GM19438 (cell line): ENCODE results near the gene ZNF853.
"Not testable (repeated sequence)": the region's sequence is repeated elsewhere in the genome, so short reads cannot be mapped to it uniquely, and the experiment has no call there.

Experiments
- ATAC-seq: cut with Tn5 transposase; IDR thresholded peaks from one replicate; pipeline ENCODE4 v1.9.1; 2021; ENCODE audit warnings: low read depth; ENCODE audit not compliant: unreplicated experiment

Gene ZNF853

DNA sequence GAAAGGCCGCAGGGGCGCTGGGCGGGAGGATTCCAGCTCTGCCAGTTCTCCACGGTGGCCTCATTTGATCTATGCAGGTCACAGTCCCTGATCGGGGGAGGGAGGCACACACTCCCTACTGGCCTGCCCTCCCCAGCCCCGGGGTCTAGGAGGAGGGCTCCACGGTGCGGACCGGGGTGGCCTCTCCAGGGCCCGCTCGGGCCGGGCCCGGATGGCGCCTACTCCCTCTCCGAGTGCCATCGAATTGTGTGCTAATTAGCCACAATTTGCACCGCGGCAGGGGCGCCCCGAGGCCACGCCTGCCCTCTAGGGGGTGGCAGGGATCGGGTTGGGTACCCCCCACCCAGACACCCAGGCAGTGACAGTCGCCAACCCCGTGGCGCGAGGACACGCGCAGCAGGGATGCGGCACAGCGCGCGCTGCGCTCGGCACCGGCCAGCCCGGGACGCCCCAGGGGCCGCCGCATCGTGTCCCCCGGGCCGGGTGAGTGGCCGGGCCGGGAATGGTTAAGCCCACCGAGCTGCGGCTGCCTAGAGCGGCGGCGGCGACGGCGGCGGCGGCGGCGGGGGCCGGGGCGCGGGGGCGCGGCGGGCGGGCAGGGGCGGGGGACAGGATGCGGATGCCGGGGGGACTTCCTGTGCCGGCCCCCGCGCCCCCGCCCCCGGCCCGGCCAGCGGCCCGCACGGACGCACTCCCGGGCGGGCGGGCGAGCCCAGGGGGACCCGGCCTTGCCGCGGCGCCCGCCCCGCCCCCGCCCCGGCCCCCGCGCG is at the start of gene ZNF853:
TSS of gene ZNF853 (plus strand) at position 658 of the 770 bp plus-strand sequence. CDS start 565 bp downstream, outside the sequence.
- ATAC-seq = no peak

DNA sequence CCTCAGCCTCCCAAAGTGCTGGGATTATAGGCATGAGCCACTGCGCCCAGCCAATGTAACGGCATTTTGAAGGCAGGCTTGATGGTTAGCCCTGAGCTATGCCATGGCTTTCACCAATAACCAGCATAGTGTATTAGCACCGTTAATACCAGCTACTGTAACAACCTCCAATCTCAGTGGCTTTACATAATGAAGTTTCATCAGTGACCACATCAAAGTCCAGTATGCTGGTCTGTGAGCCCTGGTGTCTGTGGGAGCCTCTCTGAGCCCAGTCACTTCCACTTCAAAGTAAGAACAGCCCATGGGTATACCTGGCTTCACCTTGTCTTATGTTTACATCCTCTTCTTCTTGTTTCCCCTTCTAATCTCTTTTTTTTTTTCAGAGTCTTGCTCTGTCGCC is 49.8 kb upstream of the ZNF853 start:
- ATAC-seq = no peak

DNA sequence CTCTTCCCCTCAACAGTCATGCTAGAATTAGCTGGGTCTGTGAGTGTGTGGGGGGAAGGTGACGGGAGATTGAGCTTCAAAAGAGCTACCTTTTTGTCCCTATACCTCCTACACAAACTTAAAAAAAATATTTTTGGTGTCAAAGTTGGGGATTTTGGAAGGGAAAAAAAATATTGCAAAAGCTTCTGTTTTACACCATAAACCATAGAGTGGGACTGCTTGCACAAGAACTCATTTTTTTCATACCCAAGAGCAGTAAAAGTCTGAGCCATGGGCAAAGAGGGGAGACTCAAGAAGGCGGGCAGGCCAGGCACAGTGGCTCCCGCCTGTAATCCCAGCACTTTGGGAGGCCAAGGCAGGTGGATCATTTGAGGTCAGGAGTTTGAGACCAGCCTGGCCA is 47.5 kb upstream of the ZNF853 start:
- ATAC-seq = no peak

DNA sequence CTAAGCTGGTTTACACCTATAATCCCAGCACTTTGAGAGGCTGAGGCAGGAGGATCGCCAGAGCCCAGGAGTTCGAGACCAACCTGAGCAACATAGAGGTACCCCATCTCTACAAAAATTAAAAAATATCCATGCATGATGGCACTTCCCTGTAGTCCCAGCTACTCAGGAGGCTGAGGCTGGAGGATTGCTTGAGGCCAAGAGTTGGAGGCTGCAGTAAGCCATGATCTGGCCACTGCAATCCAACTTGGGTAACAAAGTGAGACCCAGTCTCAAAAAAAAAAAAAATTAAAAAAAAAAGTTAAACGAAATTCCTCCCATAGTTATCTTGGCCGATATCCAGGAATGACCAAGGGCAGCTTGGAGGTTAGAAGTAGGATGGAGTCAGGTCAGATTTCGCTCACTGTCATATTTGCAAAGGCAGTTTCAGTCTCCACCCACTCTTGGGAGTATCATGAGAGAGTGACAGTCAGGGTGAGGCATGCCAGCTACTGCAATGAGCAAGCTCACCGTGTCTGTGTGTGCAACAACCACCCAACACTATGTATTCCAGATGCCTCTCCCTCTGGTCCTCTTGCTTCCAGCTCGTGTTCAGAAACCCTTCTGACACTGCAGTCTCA is 44.1 kb upstream of the ZNF853 start:
- no peak for ATAC-seq

DNA sequence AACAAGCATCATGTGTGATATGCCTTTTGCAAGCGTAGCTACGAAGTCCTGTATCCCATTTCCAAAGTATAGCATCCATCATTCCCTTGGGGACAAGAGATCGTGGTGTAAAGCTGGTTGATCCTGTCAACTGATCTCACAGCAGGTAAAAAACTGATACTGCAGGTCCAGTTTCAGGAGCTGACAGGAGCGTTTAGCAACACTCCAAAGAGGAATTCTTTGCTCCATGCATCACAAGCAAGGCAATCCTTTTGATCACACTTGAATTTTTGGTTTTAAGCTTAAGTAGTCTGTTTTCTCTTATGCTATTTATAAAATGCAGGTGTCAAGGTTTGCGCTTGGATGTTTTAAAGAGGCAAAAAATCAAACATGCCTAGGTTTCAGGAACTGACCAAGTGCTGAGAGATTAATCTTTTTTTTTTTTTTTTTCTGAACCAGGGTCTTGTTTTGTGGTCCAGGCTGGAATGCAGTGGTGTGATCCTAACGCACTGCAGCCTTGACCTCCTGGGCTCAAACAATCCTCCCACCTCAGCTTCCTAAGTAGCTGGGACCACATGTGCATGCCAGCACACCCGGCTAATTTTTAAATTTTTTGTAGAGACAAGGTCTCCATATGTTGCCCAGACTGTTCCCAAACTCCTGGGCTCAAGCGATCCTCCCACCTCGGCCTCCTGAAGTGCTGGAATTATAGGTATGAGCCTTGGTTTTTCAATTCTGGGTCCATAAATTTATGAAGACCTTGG is 40.0 kb upstream of the ZNF853 start:
- no peak for ATAC-seq

DNA sequence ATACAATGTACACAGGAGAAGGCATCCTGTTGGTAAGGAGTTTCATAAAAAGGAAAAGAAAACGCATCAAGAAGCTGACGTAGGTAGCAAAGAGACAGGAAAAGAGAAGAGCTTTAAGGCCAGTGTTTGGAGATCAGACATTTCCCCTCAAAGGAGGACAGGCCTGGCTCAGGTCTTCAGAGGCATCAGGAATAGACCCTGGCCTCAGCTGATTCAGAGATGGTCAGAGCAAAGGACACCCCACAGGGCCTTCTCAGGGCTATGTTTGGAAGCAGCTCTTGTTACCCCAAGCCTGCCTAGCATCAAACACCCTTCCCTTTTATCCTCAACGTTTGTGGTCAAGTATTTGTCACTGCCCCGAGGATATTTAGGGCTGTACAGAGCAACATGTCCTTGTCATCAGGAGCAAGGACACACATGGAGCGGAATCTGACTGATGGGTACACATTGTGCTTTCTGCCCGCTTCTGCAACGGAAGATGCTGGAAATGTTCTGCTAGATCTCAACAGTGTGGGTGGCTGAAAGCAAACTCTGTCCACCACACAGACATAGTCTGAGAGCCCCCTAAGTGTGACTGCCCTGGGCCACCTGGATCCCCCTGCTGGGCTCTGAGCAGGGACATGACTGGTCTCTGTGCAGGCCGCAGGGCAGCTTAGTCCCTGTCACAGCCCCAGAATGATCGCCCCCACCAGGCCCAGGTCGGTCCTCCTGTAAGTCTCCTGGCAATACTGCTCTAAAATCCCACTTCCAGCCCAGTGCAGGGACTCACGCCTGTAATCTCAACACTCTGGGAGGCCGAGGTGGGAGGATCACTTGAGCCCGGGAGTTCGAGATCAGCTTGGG is 39.2 kb upstream of the ZNF853 start:
- ATAC-seq = no peak

DNA sequence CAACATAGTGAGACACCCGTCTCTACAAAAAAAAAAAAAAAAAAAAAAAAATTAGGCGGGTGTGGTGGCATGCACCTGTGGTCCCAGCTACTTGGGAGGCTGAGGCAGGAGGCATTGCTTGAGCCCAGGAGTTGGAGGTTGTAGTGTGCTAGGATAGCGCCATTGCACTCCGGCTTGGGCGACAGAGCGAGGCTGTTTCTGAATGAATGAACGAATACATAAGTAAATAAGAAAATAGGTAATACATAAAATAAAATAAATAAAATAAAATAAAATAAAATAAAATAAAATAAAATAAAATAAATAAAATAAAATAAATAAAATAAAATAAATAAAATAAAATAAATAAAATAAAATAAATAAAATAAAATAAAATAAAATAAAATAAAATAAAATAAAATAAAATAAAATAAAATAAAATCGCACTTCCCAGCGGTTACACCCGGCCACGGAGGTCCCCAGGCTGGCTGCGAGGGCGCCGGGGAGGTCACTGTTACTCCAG is 38.5 kb upstream of the ZNF853 start:
- not testable (repeated sequence) for ATAC-seq

DNA sequence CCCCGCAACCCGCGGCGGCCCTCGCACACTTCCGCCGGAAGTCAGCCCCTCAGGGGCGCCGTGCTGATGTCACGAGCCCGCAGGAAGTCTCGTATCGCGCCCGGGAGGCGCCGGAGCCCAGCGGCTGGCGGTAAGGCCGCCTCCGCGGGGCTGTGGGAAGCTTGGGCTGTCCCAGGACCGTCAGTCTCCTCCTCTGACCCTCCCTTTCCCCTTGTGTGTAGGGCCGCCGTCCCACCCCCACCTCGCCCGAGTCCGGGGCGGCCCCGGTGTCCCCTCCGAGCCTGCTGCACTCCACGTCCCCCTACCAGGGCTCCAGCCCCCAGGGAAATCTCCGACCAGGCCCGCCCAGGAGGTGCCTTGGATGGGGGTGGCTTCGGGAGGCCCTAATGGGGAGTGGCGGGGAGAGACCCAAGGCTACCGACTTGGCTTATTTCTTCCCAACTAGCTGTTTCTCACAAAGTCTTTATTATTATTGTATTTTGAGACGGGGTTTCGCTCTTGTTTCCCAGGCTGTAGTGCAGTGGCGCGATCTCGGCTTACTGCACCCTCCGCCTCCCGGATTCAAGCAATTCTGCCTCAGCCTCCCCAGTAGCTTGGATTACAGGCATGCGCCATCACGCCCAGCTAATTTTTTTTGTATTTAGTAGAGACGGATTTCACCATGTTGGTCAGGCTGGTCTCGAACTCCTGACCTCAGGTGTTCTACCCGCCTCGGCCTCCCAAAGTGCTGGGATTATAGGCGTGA is 37.9 kb upstream of the ZNF853 start, which contains the start of gene ZDHHC4:
TSS of gene ZDHHC4 (plus strand) at position 86 of the 745 bp plus-strand sequence. CDS start 3,108 bp downstream, outside the sequence.
- ATAC-seq = peak; percentile 97

DNA sequence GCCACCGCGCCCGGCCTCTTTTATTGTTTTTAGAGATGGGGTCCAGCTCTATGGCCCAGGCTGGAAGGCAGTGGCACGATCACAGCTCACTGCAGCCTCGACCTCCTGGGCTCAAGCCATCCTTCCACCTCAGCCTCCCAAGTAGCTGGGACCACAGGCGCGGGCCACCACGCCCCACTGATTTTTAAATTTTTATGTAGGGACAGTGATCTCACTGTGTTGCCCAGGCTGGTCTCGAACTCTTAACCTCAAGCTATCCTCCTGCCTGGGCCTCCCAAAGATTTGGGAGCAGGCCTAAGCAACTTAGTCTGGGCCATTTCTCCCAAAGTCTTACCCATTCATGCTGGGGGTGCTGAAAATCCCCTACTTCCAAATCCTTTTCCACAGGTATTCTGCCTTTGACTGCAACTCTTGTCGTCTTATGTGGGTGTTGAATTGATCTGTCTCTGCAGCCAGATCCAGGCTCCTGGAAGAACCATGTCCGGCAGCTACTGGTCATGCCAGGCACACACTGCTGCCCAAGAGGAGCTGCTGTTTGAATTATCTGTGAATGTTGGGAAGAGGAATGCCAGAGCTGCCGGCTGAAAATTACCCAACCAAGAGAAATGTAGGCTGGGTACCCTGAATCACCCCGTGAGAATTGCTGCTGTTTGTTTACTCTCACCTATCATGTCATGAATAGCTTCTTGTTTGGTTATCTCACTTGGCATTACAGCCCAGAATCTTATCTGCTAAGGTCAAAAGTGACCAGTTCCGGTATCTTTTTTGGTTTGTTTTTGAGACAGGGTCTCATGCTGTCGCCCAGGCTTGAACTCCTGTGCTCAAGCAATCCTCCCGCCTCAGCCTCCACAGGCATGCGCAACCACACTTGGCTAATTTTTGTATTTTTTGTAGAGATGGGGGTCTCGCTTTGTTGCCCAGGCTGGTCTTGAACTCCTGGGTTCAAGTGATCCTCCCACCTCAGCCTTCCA is 37.0 kb upstream of the ZNF853 start:
- ATAC-seq = no peak

DNA sequence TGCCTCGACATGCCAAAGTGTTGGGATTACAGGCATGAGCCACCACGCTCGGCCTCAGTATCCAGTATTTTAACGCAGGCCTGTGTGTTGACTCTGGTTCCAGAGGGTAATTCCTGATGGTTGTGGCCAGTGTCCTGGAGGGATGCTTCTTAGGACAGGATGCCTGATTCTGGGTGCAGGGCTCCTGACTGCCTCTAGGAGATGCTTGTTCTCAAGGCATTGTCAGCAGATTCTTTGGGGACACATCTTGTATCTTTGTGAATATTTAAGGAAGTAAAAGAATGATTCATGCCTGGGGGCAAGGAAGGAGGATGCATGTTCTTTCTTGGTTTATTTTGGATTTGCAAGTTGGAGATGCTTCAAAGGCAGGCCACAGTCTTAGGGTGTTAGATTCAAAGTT is 36.0 kb upstream of the ZNF853 start:
- ATAC-seq = no peak

DNA sequence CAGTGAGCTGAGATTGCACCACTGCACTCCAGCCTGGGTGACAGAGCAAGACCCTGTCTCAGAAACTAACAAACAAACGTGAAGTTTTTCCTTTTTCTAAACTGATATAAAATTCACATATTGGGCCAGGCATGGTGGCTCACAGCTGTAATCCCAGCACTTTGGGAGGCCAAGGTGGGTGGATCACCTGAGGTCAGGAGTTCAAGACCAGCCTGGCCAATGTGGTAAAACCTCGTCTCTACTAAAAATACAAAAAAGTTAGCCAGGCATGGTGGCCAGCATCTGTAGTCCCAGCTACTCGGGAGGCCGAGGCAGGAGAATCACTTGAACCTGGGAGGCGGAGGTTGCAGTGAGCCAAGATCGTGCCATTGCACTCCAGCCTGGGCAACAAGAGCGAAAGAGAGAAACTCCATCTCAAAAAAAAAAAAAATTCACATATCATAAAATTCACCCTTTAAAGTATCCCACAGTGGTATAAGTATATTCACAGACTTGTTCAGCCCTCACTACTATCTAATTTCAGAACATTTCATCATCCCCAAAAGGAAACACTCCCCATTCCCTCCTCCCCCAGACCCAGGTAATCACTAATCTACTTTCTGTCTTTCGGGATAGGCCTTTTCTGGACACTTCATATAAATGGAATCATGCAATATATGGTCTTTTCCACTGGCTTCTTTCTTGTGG is 29.5 kb upstream of the ZNF853 start:
- not testable (repeated sequence) for ATAC-seq

DNA sequence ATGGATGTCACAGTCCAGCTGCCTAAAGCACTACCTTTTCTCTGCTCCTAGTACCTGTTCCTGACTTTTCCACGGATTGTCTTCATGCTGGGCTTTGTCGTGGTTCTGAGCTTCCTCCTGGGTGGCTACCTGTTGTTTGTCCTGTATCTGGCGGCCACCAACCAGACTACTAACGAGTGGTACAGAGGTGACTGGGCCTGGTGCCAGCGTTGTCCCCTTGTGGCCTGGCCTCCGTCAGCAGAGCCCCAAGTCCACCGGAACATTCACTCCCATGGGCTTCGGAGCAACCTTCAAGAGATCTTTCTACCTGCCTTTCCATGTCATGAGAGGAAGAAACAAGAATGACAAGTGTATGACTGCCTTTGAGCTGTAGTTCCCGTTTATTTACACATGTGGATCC is 26.8 kb upstream of the ZNF853 start:
- ATAC-seq = no peak

DNA sequence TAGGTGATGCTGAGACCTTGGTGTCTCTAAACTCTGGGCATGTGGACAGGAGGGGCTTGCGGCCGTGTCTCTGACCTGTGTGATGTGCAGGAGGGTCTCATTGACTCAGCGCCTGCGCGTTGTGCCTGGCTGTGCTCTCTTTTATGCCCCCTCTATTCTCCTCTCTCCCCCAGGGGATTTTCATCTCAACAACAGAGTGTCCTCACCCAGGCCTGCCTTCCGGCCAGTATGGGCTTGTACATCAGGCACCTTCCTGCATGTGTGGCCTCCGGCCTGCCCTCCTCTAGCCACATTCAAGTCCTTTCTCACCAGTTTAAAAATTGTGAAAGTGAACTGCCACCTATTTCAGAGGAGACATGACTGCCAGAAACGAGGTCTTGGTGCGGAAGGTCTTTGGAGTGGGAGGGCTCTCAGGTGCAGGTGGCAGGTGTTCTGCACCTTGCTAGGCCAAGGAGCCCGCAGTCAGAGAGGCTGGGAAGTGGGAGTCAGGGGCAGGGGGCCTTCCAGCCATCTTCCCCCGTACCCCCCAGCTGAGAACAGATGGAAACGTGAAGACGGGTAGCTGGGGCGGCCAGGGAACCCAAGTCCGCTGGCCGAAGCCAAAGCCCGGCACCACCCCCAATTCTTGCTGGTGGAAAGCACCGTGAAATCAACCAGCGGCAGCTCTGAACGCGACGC is 26.1 kb upstream of the ZNF853 start:
- no peak for ATAC-seq

DNA sequence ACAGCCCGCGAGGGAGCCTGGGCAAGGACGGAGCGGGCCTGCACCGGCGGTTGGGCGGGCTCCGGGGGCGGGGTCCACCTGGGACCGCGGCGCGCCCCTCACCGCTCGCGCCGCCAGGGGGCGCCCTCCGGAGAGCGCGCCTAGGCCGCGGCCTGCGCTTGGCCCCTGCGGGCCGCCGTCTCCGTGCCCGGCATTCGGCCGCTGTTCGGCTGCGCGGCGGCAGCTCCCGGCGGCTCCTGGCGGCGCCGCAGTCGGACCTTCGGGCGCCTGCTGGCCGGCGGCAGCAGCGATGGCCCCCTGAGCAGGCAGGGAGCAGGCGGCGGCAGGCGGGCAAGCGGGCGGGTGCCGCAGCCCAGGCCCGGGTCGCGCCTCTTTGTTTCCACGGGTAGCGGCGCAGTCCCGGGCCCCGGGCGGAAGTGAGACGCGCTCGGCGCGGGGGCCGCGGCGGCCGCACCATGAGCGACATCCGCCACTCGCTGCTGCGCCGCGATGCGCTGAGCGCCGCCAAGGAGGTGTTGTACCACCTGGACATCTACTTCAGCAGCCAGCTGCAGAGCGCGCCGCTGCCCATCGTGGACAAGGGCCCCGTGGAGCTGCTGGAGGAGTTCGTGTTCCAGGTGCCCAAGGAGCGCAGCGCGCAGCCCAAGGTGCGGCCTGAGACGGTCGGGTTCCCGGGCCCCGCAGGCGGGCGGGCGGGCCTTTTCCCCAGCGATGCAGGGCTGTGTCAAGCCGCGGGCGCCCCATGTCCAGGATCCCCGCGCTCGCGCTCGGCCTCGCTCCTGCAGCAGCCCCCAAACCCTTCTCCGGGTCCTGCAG is 25.4 kb upstream of the ZNF853 start, which contains the start of gene INTS15:
TSS of gene INTS15 (plus strand) at position 193 of the 816 bp plus-strand sequence. CDS start at position 456, 263 bp downstream.
- ATAC-seq = peak; percentile 85

DNA sequence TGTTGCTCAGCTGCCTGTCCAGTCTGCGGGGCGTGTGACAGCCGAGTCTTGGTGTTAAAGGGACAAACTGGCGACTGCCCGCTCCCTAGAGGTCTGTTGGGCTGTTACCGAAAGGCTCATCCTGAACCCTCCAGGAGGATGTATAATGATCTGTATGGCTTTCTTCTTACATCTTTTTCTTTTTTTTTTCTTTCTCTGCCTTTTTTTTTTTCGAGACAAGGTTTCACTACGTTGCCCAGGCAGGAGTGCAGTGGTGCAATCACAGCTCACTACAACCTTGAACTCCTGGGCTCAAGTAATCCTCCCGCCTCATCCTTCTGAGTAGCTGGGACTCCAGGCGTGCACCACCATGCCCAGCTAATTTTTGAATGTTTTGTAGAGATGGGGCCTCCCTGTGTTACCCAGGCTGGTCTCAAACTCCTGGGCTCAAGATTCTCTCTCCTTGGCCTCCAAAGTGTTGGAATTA is 24.7 kb upstream of the ZNF853 start:
- peak; percentile 40 for ATAC-seq

DNA sequence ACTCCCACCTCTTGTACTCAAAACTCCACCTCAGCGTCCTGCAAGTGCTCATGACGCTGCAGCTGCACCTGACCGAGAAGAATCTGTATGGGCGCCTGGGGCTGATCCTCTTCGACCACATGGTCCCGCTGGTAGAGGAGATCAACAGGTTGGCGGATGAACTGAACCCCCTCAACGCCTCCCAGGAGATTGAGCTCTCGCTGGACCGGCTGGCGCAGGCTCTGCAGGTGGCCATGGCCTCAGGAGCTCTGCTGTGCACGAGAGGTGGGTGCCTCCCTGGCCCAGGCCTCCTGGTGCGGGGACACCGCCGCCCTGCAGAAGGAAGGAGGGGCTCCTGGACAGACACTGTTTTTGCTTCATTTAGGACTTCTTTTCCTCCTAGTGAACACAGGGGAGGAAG is 15.3 kb upstream of the ZNF853 start:
- ATAC-seq = no peak
